Muscle layer of duodenum (tissue), 2 donors: ENCODE measurements around the gene SDCCAG8.

Experiments
- H3K27ac ChIP-seq: one replicate; pipeline ENCODE4 v1.7.0; 2013; ENCODE audit warnings: mild to moderate bottlenecking, low read length
- H3K27me3 ChIP-seq: one replicate; pipeline ENCODE4 v1.7.0; 2013; ENCODE audit warnings: low read depth, mild to moderate bottlenecking, control low read depth, low read length
- H3K36me3 ChIP-seq, 2 donors: one replicate each; pipeline ENCODE4 v1.7.0; 2013; ENCODE audit warnings: low read length in 2 of 2, control low read depth in 1 of 2, mild to moderate bottlenecking in 1 of 2; ENCODE audit not compliant: insufficient read depth in 2 of 2, control insufficient read depth in 1 of 2
- H3K4me1 ChIP-seq, 2 donors: one replicate each; pipeline ENCODE4 v1.7.0; 2013; ENCODE audit warnings: low read length in 2 of 2, mild to moderate bottlenecking in 2 of 2, control low read depth in 1 of 2, moderate library complexity in 1 of 2; ENCODE audit not compliant: insufficient read depth in 2 of 2, control insufficient read depth in 1 of 2
- H3K4me3 ChIP-seq, 2 donors: one replicate each; pipeline ENCODE4 v1.7.0; 2013; ENCODE audit warnings: low read length in 2 of 2, low read depth in 1 of 2, mild to moderate bottlenecking in 1 of 2
- H3K9me3 ChIP-seq, 2 donors: one replicate each; pipeline ENCODE4 v1.7.0; 2013; ENCODE audit warnings: low read length in 2 of 2, control low read depth in 1 of 2, mild to moderate bottlenecking in 1 of 2; ENCODE audit not compliant: control insufficient read depth in 1 of 2
- donor health status: healthy.

SDCCAG8 gene

DNA sequence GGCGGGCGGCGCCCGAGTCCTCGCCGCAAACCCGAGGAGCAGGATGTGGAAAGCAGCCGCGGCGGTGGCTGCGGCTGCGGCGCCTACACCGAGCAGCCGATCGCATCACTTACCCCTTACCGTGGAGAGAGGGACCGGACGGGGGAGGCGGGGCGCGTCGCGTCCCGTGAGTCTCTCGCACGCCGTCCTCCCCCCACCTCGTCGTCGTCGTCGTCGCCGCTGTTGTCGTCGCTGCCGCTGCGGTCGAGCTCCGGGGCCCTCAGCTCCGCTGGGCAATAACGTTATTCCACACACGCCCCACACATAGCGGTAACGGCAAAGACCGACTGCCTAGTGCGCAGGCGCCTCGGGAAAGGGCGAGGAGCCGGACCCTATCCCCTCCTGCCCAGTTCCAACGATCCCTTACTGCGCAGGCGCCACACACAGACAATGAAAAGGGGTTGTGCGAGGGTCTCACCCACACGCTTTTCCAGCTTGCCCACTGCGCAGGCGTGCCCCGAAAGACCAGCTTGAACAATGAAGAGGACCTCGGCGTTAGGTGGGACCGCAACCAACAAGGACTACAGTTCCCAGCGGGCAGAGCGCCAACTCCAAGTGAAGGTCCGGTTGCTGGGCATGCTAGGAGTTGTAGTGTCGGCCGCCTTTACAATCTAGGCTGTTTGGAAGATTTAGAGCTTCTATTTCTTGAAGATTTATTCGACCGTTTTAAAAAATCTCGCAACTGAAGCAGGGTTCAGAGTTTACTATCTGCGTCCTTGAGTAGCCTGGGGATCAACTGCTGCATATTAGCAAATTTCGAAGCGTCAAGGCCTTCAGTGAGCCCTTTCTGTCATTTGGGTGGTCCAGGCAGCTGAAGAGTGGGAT is 682 bp upstream of the SDCCAG8 start, which contains the start of gene CEP170:
Gene CEP170 (minus strand): TSS at position 355 of the 864 bp plus-strand sequence. CDS start 30,001 bp downstream, outside the sequence.
- H3K36me3 ChIP-seq: peaks cover 0 to 8% of the 10 kb centered on the region in 2 donors
- H3K9me3 ChIP-seq: no peaks in the 10 kb centered on the region
- H3K4me3 ChIP-seq: peak within 1 kb of the TSS; percentile 91 to 95
- H3K4me1 ChIP-seq: peaks cover 0 to 32% of the 10 kb centered on the region in 2 donors
- H3K27me3 ChIP-seq: no peaks in the 10 kb centered on the region
- peak within 1 kb of the TSS; percentile 97 for H3K27ac ChIP-seq

DNA sequence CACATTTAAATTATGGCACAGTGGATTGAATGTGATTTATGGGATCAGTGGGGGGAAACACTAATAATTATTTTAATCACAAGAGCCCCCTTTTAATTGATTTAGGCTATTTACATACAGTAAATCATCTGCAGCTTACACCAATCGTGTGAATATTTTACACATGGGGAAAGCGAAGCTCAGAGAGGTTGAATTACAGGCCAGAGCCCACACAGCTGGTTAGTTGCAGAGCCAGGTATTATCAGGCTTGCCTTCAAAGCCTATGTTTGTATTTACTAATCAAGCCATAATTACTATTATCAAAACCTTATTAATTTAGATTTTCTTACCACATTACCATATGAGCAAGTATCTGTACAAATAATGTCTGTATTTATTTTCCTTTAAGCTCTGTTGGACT is 749 bp downstream of the SDCCAG8 start:
- H3K4me3 ChIP-seq: peak overlapping the region; percentile 91 to 95
- H3K4me1 ChIP-seq: peaks cover 0 to 27% of the 10 kb centered on the region in 2 donors
- peak overlapping the region; percentile 97 for H3K27ac ChIP-seq
- H3K36me3 ChIP-seq: peaks cover 0 to 8% of the 10 kb centered on the region in 2 donors
- no peaks in the 10 kb centered on the region for H3K9me3 ChIP-seq
- no peaks in the 10 kb centered on the region for H3K27me3 ChIP-seq

DNA sequence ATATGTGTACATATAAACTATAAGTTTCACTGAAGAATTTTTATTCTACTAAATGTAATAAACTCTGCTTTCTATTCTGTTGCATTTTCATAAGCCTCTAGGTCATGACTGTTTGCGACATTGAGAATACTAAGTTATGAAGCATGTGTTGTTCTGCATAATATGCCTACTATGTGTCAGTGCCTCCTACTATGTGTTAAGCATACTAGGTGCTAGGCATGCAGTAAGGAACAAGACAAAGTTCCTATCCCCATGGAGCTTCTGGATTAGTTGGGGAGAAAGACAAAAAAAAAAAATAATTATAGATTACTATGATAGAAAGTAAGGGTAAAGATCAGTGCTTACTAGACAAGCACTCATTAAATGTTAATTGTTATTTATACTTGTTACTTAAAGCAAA is 1.3 kb downstream of the SDCCAG8 start:
- Histone ChIP-seq H3K27me3 (no peaks in the 10 kb centered on the region), H3K9me3 (no peaks in the 10 kb centered on the region), H3K4me1 (peaks cover 0 to 22% of the 10 kb centered on the region in 2 donors), H3K27ac (no peak overlapping the region), H3K4me3 (peak overlapping the region in 1 of 2 donors; percentile 95), H3K36me3 (peaks cover 0 to 8% of the 10 kb centered on the region in 2 donors)

DNA sequence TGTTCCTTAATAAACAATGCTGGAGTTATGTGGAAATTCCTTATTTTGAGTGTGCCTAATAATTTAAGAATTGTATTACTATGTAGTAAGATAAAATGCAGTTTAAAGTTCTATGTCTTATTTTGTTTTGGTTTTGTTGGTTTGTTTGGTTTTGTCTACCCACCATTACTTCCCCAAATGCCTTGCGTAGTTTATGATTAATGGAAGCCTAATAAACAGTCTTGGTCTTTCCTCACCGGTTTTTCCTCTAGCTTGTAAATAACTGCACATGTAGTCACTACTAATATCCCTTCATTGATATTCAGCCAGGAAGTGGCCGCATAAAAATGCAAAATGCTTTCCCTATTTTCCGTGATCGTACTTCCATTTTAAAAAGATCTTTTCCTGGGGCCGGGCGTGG is 2.9 kb downstream of the SDCCAG8 start:
- H3K9me3 ChIP-seq: no peaks in the 10 kb centered on the region
- no peaks in the 10 kb centered on the region for H3K27me3 ChIP-seq

DNA sequence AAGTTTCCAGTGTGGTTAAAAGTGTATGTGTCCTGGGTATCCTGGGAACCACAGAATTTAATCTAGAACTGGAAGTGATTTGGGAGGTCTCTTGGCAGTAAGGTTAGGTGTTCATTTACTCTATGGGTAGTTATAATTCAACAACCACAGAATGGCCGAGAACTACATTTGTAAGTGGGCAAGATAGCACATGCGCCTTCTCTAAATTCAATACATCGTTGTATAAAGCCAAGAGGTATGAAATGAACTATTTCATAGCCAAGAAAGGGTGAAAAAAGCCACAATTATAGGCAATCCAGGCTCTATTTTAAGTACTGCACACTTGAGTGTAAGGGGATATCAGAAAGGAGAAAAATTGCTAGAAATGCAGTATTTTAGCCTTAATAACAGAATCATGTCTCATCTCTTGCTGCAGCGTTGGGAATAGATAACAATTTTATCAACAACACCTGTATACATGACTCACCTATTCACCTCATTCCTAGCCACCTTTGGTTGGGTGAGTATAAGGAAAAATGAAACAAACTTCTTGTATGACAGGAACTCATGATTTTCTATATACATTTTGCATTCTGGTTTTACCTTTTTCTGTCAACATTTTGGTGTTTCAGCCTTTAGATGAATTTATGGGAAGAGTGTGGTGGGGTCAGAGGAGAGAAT is 4.5 kb downstream of the SDCCAG8 start:
- Histone ChIP-seq H3K36me3 (peaks cover 0 to 2% of the 10 kb centered on the region in 2 donors), H3K9me3 (no peaks in the 10 kb centered on the region), H3K27ac (no peak overlapping the region), H3K4me3 (no peak overlapping the region), H3K4me1 (peaks cover 0 to 14% of the 10 kb centered on the region in 2 donors), H3K27me3 (no peaks in the 10 kb centered on the region)

More for the DNA sequence above, 2.9 kb downstream of the SDCCAG8 start:
- peaks cover 0 to 8% of the 10 kb centered on the region in 2 donors for H3K36me3 ChIP-seq
- H3K4me1 ChIP-seq: peaks cover 0 to 11% of the 10 kb centered on the region in 2 donors
- H3K27ac ChIP-seq: no peak overlapping the region
- no peak overlapping the region for H3K4me3 ChIP-seq

DNA sequence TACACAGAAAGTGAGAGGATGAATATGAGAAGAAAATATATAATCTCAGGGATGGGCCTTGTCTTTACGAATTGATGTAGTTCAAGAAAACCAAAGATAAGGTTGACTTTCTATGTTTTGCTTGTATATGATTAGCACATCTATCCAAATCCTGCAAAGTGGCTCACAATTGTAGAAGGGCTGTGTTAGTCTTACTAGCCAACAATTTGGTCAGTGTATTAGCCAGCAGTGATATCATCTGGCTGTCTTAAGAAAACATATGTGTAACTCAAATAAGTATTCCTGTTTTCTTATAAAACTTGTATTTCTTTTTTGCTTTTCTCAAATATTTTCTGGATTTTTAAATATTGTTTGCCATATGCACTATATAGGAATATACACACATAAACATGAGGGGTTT is 5.5 kb downstream of the SDCCAG8 start:
- Histone ChIP-seq H3K27me3 (no peaks in the 10 kb centered on the region), H3K9me3 (no peaks in the 10 kb centered on the region), H3K27ac (peak overlapping the region; percentile 27), H3K4me3 (no peak overlapping the region), H3K36me3 (no peaks in the 10 kb centered on the region), H3K4me1 (peaks cover 0 to 12% of the 10 kb centered on the region in 2 donors)

DNA sequence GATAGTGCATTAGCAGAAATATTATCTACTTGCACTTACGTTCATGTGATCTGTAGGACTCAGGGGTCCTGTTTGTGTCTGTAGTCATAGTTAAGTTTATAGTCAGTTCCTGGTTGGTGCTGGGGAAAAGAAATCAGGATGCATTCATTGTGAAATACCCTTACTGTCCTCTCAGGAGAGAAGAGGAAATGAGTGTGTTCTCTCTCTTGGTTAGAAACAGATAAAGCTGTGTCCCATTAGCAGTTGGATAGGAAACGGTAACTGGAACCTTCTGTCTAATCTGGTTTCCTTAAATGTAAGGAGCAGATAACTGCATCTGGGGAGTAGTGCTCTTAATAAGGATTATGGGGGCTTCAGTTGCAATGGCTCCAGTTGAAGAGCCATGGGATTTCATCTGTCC is 8.9 kb downstream of the SDCCAG8 start:
- Histone ChIP-seq H3K36me3 (no peaks in the 10 kb centered on the region), H3K27me3 (no peaks in the 10 kb centered on the region), H3K27ac (no peak overlapping the region), H3K4me3 (no peak overlapping the region), H3K4me1 (peaks cover 0 to 12% of the 10 kb centered on the region in 2 donors), H3K9me3 (no peaks in the 10 kb centered on the region)

DNA sequence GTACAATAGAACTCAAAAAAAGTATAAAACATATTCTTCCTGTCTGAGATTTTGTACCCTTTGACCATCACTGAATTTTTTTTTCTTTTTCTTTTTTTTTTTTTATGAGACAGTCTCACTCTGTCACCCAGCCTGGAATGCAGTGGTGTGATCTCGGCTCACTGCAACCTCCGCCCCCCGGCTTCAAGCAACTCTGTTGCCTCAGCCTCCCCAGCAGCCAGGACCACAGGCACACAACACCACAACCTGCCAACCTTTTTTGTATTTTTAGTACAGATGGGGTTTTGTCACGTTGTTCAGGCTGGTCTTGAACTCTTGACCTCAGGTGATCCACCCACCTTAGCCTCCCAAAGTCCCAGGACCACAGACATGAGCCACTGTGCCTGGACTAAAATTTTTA is 10.4 kb downstream of the SDCCAG8 start:
- Histone ChIP-seq H3K9me3 (no peaks in the 10 kb centered on the region), H3K4me1 (peaks cover 0 to 12% of the 10 kb centered on the region in 2 donors), H3K27ac (no peak overlapping the region), H3K36me3 (peaks cover 3% of the 10 kb centered on the region in 2 donors), H3K27me3 (no peaks in the 10 kb centered on the region), H3K4me3 (no peak overlapping the region)

DNA sequence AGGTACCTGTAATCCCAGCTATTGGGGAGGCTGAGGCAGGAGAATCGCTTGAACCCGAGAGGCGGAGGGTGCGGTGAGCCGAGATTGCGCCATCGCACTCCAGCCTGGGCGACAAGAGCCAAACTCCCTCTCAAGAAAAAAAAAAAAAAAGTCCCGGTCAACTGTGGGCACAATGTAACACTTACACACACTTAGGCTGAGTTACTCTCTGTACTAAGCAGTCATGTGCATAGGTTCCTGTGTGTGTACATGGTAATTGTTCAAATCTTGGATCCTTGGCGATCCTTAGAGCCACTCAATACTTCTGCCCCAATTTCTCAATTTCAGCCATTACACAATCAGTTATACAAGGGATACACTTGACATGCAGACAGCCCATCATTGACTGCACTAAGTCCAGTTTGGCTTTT is 11.6 kb downstream of the SDCCAG8 start:
- H3K9me3 ChIP-seq: no peaks in the 10 kb centered on the region
- no peaks in the 10 kb centered on the region for H3K27me3 ChIP-seq
- H3K4me3 ChIP-seq: no peak overlapping the region
- H3K4me1 ChIP-seq: peaks cover 0 to 12% of the 10 kb centered on the region in 2 donors
- H3K36me3 ChIP-seq: peaks cover 3 to 10% of the 10 kb centered on the region in 2 donors
- no peak overlapping the region for H3K27ac ChIP-seq

DNA sequence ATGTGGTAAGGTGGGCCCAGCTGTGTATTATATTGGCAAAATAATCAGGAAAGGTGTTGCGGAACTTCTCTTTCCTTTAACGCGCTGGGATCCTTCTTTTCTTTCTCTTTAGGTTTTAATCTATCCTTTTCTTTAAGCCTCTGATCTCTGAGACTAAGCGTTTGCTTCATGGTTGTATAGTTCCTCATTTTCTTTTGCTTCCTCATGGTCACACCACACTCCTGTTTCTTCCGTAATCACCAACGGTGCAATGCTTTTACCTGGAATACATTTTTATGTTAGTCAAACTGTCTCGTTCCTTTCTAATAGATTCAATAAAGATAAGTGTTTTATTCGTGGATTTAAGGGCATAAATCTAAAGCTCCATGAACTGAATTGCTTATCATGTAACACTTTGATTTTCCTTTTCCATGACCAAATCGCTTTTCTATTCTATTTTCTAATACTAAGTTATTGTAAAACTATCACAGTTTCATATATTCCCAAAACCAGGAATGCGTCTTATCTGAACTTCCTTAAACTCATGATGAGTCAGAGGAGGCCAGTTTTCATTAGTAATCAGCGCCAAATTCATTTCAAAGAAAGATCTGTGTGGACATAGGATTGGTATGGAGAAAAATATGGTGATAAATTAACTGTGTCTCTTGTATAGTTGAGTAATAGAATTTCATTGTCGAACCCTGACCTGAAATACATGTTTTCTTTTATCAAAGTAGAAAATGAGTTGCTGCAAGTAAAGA is 12.2 kb downstream of the SDCCAG8 start:
- H3K27ac ChIP-seq: no peak overlapping the region
- peaks cover 0 to 12% of the 10 kb centered on the region in 2 donors for H3K4me1 ChIP-seq
- H3K4me3 ChIP-seq: no peak overlapping the region
- H3K27me3 ChIP-seq: no peaks in the 10 kb centered on the region
- H3K9me3 ChIP-seq: no peaks in the 10 kb centered on the region
- peaks cover 3 to 10% of the 10 kb centered on the region in 2 donors for H3K36me3 ChIP-seq
